Hematopoietic multipotent progenitor cell treated with erythropoietin and hydrocortisone succinate and interleukin-3 and kit ligand, for 8 days (in vitro differentiated cells): ENCODE results near the gene EFCC1.

Experiments used
- DNase-seq: peaks from one replicate; pipeline ENCODE4 v3.0.0-alpha.2; 2015

The EFCC1 gene, protein sequence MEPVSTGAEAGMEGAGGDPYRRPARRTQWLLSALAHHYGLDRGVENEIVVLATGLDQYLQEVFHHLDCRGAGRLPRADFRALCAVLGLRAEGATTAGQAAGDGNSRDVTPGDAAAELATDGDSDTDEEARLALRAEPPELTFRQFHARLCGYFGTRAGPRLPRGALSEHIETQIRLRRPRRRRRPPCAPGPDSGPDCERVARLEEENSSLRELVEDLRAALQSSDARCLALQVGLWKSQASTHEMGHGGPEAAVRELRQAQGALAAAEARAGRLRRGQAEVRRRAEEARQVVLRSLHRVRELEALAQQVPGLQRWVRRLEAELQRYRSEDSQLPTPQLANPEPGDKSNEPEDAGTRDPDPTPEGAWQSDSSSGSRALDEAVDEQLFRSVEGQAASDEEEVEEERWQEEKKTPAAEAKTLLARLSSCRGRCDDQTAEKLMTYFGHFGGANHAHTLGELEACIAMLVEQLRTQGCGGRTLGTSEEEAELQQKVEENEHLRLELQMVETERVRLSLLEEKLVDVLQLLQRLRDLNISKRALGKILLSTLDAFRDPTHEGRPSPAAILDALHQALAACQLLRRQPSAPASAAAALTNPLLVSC

DNA sequence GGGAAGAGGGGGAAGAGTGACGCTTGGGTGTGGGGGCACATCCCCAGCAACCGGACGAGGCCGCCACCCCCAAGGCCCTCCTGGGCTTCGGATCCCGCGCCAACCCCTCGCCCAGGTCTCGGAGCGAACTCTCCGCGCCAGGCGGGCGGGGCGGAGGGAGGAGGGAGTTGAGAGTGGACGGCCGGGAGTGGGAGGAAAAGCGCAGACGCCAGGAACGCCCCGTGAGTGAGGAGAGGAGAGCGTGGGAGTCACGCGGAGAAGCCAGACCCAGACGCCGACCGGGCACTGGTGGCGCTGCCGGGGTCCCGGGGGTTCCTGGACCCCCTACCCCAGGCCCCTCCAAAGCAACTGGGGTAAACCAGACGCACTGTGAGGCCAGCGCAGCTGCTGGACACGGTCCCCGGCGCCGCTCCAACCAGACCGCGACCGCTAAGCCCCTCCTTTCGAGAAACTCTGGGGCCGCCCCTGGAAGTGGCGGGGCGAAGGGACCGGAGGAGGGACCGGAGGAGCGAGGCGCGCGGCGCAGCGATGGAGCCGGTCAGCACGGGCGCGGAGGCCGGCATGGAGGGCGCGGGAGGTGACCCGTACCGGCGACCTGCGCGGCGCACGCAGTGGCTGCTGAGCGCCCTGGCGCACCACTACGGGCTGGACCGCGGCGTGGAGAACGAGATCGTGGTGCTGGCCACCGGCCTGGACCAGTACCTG, at the start of gene EFCC1:
TSS of gene EFCC1 (plus strand) at position 204 of the 705 bp plus-strand sequence. CDS start at position 529, 325 bp downstream.
- DNase-seq = no peak

DNA sequence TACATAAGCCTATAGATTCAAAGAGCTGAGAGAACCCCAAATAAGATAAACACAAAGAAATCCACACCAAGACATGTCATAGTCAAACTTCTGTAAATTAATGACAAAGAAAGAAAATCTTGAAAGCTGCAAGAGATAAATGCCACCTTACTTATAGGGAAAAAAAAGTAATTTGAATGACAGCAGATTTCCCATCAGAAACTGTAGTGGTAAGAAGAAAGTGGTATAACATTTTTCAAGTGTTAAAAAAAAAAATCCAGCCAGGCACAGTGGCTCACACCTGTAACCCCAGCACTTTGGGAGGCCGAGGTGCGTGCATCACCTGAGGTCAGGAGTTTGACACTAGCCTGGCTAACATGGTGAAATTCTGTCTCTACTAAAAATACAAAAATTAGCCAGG, 44.7 kb upstream of the EFCC1 start:
- DNase-seq = no peak

DNA sequence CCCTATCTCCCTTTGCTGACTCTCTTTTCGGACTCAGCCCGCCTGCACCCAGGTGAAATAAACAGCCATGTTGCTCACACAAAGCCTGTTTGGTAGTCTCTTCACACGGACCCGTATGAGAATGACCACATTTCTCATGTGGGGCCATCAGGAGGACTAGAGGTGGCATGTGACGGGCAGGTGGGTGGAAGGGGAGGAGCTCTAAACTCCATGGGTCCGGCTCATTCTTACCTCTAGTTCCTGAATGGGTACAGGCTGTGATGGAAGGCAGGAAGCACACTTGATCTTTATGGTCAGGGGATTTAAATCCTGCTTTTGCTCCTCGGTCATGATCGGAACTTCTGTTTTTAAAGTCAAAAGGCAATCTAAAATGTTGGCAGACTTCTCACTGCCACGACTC, 35.8 kb upstream of the EFCC1 start:
- no peak for DNase-seq

DNA sequence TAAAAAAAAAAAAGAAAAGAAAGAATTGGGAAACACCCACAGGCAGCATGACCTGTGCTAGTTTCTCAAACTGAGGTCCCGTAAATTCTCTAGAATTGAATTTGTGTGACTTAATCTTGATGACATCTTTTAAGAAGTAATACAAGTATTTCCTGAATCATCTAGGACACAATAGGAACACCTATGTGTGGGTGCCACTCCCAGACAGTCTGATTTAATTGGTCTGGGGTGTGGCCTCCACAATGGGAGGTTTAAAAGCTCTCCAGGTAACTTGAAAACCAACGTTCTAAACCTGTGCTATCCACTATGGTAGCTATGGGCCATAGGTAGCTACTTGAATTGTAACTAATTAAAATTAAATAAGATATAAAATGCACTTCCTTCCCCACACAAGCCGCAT, 35.3 kb upstream of the EFCC1 start:
- no peak for DNase-seq

DNA sequence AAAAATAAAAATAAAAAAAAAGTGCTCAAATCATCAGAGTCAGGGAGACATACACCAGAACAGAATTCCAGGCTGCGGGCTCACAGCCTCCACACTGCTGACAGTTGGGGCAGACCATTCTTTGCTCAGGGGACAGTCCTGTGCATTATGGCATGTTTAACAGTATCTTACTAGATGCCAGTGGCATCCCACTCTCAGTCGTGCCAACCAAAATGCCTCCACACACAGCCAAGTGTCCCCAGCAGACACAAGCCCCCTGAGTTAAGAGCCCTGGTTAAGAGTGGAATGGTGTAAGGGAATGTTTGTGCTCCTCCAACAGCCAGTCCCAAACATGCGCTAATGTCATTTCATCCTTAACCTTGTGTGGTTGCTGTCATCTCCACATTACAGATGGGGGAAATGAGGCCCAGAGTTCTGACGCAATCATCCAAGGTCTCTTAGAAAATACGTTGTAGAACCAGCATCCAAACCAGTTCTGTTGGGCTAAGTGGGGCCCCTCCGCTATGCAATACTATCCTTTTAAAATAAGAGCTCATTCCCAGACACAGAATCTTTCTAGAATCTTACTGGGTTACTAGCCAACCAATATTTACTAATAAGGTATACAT, 33.3 kb upstream of the EFCC1 start:
- DNase-seq = no peak

DNA sequence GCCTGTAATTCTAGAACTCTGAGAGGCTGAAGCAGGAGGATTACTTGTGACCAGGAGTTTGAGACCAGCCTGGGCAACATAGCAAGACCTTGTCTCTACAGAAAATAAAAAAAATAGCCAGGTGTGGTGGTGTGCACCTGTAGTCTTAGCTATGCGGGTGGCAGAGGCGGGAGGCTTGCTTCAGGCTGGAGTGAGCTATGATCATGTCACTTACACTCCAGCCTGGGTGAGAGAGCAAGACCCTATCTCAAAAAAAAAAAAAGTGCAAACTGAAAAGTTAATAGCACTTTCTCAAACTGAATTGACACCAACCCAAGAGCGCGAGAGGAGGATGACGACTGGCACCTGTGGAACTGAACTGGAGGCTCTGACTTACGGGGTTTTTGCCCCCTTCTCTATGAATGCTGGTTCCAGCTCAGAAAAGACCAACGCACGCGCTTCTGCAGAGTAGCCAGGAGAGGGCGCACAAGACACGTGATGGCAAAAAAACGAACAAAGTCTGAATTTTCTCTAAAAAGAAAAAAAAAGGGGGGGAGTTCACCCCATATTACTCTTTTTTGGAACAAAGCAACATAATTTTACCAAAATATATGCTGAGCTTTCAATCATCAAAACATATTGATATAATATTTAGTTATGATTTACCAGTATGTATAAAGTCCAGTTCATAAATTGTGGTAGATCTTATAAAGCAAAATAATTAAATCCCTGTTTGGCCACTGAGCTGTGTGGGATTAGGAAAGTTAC, 30.9 kb upstream of the EFCC1 start:
- peak; percentile 63 for DNase-seq

DNA sequence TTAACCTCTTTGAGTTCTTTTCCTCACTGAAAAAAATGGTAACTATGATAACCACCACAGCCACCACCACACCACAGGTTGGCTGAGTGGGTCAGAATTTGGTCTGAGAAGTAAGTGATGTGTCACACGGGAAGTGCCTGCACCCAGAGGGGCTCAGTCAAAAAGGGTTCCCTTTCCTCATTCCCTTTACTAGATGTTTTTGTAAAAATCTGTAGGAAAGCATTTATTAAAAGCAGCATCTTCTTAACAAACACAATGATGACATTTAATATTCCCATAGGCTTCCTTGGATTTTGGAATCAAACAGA, 30.4 kb upstream of the EFCC1 start:
- no peak for DNase-seq

DNA sequence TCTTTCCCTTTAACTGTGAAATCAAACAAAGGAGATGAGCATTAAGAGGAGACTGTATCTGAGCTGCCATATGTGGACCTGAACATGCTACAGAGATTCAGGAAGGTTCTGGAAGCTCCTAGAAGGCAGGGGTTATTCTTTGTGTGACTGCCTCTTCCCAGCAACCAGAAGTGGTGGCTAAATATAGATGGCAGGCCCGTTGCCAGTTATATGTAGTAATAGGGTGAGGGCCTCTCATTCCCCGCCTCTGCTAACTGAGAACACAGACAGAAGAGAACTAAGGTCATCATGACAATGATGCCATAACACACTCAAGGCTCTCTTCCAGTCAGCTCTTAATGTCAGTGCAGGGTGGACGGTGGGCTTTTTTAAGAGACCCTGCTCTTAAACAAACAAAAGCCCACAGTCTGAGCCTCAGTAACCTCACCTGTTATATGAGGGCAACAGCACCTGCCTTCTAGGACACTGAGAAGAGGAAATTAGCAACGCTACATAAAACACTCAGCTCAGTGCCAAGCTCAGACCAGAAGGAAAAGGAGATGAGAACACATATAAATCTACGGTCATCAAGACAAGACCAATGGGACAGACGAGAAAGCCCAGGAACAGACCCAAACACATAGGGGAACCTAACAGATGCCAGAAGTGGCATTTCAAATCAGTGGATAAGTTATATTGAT, 29.5 kb upstream of the EFCC1 start:
- no peak for DNase-seq

DNA sequence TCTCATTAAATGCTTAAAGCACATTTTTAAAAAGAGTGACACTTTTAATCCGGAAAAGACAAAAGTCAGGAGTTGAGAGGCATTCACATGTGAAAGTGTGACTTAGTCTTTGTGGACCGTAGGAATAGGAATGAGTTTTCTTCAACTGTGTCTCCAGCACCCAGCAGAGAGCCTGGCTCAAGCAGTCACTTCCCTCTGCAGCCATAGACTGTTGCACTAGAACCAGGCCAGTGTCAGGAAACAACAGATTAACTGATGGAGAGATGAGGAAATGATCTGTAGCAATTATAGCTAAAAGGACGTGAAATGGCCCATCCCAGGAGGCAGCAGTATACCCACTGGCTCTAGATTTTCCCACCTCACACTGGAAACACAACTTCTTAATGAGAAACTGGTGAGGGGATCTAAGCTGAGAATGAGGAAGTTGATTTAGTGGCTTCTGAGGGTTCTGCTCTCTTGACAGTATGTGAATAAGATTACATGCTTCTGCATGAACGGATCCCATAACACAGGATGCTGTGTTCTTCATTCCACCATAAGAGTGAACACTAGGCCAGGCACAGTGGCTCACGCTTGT, 27.0 kb upstream of the EFCC1 start:
- no peak for DNase-seq

DNA sequence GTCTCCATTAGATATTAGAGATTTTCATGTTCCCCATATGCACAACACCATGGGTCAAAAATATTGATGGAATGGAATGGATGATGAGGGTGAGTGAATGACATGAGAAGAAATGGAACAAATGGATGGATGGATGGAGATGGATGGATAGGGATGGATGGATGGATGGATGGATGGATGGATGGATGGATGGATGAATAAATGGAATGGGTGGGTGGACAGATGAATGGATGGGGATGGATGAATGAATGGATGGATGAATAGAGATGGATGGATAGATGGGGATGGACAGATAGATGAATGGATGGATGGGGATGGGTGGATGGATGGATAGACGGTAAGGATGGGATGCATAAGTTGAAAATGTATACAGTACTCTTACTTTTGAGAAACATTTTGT, 25.8 kb upstream of the EFCC1 start:
- DNase-seq = no peak

DNA sequence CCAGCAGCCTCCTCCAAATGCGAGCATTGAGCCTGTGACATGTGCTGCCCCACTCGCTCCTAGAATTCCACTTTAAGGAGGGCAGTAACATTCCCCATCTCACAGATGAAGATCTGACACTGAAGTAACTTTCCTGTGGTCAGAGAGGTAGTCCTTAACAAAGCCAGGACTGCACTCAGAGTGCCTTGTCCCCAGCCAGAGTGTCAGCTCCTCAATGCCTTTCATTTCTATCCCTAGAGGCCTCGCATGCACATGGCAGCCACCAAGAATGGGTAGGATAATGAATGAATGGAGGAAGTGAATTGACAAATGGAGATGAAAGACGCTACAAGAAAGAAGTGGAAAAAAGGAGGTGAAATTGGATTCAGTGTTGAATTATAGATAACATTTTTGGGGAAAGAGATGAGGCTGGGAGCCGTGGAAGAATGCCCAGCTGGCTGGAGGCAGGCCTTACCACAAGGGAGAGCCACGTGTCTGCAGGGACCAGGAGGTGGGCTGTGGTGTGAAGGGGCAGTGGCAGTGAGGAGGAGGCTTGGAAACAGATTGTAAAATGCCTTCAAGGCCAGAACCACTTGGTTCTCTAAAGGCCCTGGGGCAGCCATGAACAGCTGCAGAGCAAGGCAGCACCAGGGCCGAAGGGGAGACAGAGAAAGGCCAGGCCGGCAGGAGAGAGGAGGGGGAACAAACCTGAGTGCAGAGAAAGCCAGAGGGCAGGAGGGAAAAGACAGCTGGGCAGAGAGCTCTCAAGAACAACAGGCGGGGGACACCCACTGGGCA, 17.6 kb upstream of the EFCC1 start:
- DNase-seq = no peak

DNA sequence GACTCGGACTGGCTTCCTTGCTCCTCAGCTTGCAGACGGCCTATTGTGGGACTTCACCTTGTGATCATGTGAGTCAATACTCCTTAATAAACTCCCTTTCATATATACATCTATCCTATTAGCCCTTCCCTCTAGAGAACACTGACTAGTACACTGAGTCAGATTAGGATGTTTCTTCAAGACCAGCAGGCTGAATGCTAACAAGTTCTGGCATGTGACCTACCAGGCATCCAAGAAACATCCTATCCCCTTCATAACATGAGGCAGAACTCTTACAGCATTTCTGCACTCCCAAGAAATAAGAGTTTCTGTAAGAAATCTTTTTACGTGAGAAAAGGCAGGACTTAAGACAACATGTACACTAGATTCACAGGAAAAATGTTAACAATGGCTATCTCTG, 16.5 kb upstream of the EFCC1 start:
- no peak for DNase-seq

DNA sequence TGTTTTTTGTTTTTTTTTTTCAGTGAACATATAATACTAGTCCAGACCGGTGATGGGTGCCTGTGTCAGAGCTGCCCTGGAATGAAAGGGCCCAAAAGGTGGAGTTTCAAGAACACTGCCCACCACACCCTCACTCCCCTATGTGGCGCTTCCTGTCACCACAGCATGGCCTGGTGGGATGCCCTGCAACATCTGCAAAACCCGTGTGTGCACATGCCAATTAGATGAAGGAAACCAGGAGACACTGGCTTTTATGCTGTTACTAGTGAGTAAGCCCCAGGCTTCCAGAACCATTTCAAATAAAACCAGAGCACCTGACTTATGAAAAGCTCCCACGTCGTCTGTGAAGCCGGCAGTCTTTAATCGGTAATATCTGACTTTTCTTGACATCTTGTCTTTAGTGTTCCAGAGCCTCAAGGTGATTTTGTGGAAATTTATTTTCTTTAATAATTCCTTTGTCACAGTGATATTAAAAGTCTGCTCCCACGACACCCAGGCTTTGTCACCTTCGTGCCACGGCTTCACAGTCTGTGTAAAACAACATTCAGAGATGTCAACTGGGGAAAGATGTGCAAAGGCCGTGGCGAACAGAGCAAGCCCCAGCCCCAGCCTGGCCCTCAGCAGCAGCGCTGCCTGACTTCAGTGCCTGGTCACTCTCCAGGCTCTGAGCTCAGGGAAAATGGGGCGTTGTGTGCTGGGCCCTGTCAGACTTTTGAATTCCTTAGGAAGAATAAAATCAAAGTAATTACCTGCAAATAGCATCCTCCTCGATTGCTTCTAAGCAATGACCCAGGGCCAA, 13.6 kb upstream of the EFCC1 start:
- no peak for DNase-seq

DNA sequence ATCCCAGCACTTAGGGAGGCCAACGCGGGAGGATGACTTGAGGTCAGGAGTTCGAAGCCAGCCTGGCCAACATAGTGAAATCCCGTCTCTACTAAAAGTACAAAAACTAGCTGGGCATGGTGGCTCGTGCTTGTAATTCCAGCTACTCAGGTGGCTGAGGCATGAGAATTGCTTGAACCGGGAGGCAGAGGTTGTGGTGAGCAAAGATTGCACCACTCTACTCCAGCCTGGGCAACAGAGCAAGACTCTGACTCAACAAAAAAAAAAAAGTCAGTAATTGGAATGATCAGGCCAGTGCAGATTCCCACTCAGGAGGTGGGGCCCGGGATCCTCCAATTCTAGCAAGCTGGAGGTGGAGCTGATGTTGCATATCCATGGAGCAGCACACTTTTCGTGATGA, 12.8 kb upstream of the EFCC1 start:
- DNase-seq = no peak

DNA sequence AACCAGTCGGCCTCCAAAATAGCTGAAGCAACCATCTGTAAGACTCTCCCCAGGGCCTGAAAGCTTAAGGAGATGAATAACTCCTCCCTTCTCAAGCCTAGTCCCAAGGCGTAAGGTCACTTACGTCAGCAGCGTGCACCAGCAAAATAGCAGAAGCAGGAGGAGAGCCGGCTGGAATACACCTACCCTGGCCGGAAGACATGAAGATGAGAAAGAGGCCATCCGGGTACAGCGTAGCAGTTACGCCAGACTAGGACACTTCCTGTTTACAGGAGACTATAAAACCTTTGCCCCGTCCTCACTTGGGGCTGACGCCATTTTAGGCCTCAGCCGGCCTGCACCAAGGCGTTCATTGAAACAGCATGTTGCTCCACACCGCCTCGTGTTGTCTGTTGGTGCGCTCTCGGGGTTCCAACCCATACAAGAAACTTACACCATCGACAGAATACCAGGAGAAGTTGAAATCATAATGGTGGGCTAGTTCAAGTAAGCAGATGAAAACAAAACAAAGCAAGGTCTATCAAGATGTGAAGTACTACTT, 9.7 kb upstream of the EFCC1 start:
- no peak for DNase-seq

DNA sequence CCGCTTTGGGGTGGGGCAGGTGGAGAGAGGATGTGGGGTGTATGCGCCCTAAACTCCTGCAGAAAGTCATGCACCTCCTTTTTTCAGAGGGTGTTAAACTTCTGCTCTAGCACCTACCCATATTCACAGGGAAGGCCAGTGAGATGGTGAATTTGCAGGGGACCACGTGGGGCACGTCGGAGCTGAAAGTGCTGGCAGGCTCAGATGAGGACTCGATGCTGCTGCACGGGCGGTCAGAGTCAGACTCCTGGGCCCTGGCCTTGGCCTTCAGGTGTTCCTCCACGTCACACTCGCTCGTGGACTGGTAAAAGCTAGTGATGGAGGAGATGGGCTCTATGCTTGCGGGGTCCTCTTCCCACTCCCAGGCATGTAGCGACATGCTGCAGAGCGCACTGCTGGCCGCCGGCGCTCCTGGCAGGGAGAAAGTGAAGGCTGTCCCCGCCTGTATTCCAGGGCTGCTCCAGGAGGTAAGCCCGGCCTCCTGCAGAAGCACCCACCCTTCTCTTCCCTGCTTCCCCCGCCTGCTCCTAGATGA, 8.1 kb upstream of the EFCC1 start:
- no peak for DNase-seq

DNA sequence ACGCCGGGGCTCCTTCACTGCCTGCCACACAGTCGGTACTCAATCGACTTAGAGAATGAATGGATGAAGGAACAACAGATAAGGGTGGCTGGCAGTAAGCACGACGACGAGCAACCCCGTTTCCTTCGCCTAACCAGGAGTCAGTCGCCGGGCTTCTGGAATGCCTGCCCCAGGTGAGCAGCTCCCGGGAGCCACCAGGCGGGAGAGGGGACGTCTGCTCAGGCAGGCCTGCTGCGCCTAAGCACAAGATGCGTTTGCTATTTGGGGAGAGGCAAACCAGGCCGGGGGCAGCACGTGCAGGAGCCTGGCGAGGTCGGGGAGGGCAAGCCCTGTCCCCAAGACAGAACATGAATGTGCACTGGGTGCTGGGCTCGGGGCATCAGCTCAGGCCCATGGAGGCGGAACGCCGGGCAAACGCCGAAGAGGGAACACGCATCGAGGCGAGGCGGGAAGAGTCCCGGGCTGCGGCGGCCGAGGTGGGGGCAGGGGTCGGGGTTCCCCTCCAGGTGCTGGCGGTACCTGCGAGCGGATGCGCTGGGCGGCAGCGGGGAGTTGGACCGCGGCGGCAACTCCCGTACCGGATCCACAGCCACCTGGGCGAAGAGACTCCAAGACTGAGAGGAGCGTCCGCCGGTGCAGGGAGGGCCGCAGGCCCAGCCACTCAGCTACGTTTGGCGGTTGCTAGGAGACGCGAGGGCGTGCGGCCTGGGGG, 7.5 kb upstream of the EFCC1 start, which contains the start of gene CFAP92:
TSS of gene CFAP92 (minus strand) at position 616 of the 712 bp plus-strand sequence. CDS start 772 bp downstream, outside the sequence.
- DNase-seq = peak; percentile 83

DNA sequence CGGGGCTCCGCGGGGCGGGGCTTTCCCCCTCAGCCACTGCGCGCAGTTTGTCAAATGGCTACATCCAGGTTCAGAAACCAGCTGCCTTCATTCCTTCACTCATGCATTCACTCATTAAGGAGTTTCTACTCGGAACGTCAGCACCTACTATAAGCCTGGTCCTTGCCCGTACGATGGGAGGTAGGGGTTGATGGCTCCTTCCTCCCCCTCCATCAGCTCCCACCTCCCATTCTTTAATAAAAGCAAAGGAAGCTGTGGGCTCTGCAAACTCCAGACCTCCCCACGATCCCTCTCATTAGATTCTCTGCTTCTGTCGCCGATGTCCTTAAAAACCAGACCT, 7.0 kb upstream of the EFCC1 start:
- DNase-seq = no peak
